ENCODE measurements around the gene SRR. TPM values are rescaled to one million over a fixed set of nuclear protein-coding genes. Genes with fewer than 3 reads are reported as not detected.

The SRR gene
- total RNA-seq, 1 experiment from 2014 or later = 7.7 TPM

Other genes starting within 250 kb of the SRR start
- gene HIC1, start 248.8 kb upstream of the SRR start, total RNA-seq (2022) = 0.59 and 1.0 TPM in 2 replicates
- gene SMG6, start 165 bp upstream of the SRR start, total RNA-seq (2022) = 17.0 and 23.2 TPM in 2 replicates
- gene TSR1, start 32.5 kb downstream of the SRR start, total RNA-seq (2022) = 44.3 and 61.5 TPM in 2 replicates
- 26.5 and 35.1 TPM in 2 replicates for gene SGSM2, start 33.6 kb downstream of the SRR start, total RNA-seq (2022)
- 25.5 and 32.5 TPM in 2 replicates for gene MNT, start 97.1 kb downstream of the SRR start, total RNA-seq (2022)
- gene METTL16, start 207.9 kb downstream of the SRR start, total RNA-seq (2022) = 37.6 and 41.4 TPM in 2 replicates